Smooth muscle cell of the umbilical artery (primary cell): Measurements from ENCODE around the gene FIG4. TPM values are rescaled to one million over a fixed set of nuclear protein-coding genes. Genes with fewer than 3 reads are reported as not detected.

ENCODE experiments used
- total RNA-seq: library from RNA; depleted of rRNA; stranded (reverse); fragments of >200 nt; gene quantifications from 2 replicates; pipeline ENCODE4 v1.2.3, GENCODE V29; 2014

Gene FIG4
- 25.5 and 33.6 TPM in 2 replicates for total RNA-seq

GRCh38 chr6:109690737-109691621, at the start of gene FIG4, which contains the start of gene AK9:
Gene FIG4 (plus strand): TSS chr6:109691296. CDS start chr6:109691436, 140 bp downstream.
Gene AK9 (minus strand): TSS chr6:109691202. CDS start chr6:109675745, 15,457 bp downstream.

Other genes starting within 250 kb of the FIG4 start
- gene MICAL1, start 235.5 kb upstream of the FIG4 start, total RNA-seq: 52.6 and 85.3 TPM in 2 replicates
- 10.2 and 11.6 TPM in 2 replicates for gene ZBTB24, start 208.1 kb upstream of the FIG4 start, total RNA-seq
- gene AK9, start 94 bp upstream of the FIG4 start, total RNA-seq: 4.9 and 6.5 TPM in 2 replicates